ENCODE results near the gene GTPBP8.

Gene GTPBP8

GRCh38 chr3:112979244-112979832 lies 11.4 kb upstream of the GTPBP8 start:
- no peak overlapping the region for H2AFZ ChIP-seq (ENCODE audit: low read depth, low read length)
- H3K36me3 ChIP-seq (replicated peaks; ENCODE audit: low read depth, low read length), result peaks cover 9% of the 10 kb centered on the region
- peaks cover 19% of the 10 kb centered on the region for H3K79me2 ChIP-seq (ENCODE audit: low read length)
- H4K20me1 ChIP-seq (ENCODE audit: insufficient read depth, low read length), result no peaks in the 10 kb centered on the region
- no peak overlapping the region for H3K4me3 ChIP-seq (ENCODE audit: low read length)
- peak overlapping the region; percentile 6; the same call in 1 of the 2 replicates for H3K9ac ChIP-seq (ENCODE audit: low read length)
- H3K4me2 ChIP-seq (ENCODE audit: low read length), result peak overlapping the region; percentile 16
- TF ChIP-seq EZH2phosphoT487 (IDR thresholded peaks at IDR 0.05; ENCODE audit: low read depth), result no peak
- TF ChIP-seq, protein P1, sequence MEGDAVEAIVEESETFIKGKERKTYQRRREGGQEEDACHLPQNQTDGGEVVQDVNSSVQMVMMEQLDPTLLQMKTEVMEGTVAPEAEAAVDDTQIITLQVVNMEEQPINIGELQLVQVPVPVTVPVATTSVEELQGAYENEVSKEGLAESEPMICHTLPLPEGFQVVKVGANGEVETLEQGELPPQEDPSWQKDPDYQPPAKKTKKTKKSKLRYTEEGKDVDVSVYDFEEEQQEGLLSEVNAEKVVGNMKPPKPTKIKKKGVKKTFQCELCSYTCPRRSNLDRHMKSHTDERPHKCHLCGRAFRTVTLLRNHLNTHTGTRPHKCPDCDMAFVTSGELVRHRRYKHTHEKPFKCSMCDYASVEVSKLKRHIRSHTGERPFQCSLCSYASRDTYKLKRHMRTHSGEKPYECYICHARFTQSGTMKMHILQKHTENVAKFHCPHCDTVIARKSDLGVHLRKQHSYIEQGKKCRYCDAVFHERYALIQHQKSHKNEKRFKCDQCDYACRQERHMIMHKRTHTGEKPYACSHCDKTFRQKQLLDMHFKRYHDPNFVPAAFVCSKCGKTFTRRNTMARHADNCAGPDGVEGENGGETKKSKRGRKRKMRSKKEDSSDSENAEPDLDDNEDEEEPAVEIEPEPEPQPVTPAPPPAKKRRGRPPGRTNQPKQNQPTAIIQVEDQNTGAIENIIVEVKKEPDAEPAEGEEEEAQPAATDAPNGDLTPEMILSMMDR (IDR thresholded peaks at IDR 0.05; ENCODE audit: low read depth, low read length), result peak; percentile 77
- peak overlapping the region; percentile 25; the same call in 1 of the 2 replicates for H3K27ac ChIP-seq (ENCODE audit: low read length)
- H3K9me3 ChIP-seq (ENCODE audit: insufficient read depth, low read length), result 0 out of 2 replicates have a peak, but pooled peaks cover 4% of the 10 kb centered on the region
- peaks cover 93% of the 10 kb centered on the region for H3K4me1 ChIP-seq (ENCODE audit: low read length)
- H3K27me3 ChIP-seq (ENCODE audit: low read depth, low read length), result no peaks in the 10 kb centered on the region

GRCh38 chr3:112980080-112980479 lies 10.7 kb upstream of the GTPBP8 start:
- peaks cover 98% of the 10 kb centered on the region for H3K4me1 ChIP-seq (ENCODE audit: low read length)
- TF ChIP-seq EZH2phosphoT487 (IDR thresholded peaks at IDR 0.05; ENCODE audit: low read depth), result no peak
- TF ChIP-seq, protein P1 (IDR thresholded peaks at IDR 0.05; ENCODE audit: low read depth, low read length), result no peak

GRCh38 chr3:112982710-112983109 lies 8.1 kb upstream of the GTPBP8 start:
- Histone ChIP-seq H4K20me1 (ENCODE audit: insufficient read depth, low read length) (no peaks in the 10 kb centered on the region), H3K27ac (ENCODE audit: low read length) (peak overlapping the region; percentile 95), H3K9ac (ENCODE audit: low read length) (peak overlapping the region; percentile 56), H3K9me3 (ENCODE audit: insufficient read depth, low read length) (0 out of 2 replicates have a peak, but pooled peaks cover 4% of the 10 kb centered on the region), H3K27me3 (ENCODE audit: low read depth, low read length) (no peaks in the 10 kb centered on the region), H3K79me2 (ENCODE audit: low read length) (no peaks in the 10 kb centered on the region), H3K4me1 (ENCODE audit: low read length) (peaks cover 76% of the 10 kb centered on the region), H3K4me3 (ENCODE audit: low read length) (peak overlapping the region; percentile 38), H3K36me3 (replicated peaks; ENCODE audit: low read depth, low read length) (peaks cover 9% of the 10 kb centered on the region), H3K4me2 (ENCODE audit: low read length) (peak overlapping the region; percentile 67), H2AFZ (ENCODE audit: low read depth, low read length) (no peak overlapping the region)
- TF ChIP-seq, protein P1 (IDR thresholded peaks at IDR 0.05; ENCODE audit: low read depth, low read length), result no peak
- no peak for TF ChIP-seq EZH2phosphoT487 (IDR thresholded peaks at IDR 0.05; ENCODE audit: low read depth)

More at GRCh38 chr3:112980080-112980479, 10.7 kb upstream of the GTPBP8 start:
- H3K27me3 ChIP-seq (ENCODE audit: low read depth, low read length), result no peaks in the 10 kb centered on the region
- H2AFZ ChIP-seq (ENCODE audit: low read depth, low read length), result no peak overlapping the region
- H4K20me1 ChIP-seq (ENCODE audit: insufficient read depth, low read length), result no peaks in the 10 kb centered on the region
- peaks cover 9% of the 10 kb centered on the region for H3K36me3 ChIP-seq (replicated peaks; ENCODE audit: low read depth, low read length)
- peaks cover 11% of the 10 kb centered on the region for H3K79me2 ChIP-seq (ENCODE audit: low read length)
- no peak overlapping the region for H3K4me2 ChIP-seq (ENCODE audit: low read length)
- no peak overlapping the region for H3K9ac ChIP-seq (ENCODE audit: low read length)
- H3K4me3 ChIP-seq (ENCODE audit: low read length), result no peak overlapping the region
- 0 out of 2 replicates have a peak, but pooled peaks cover 4% of the 10 kb centered on the region for H3K9me3 ChIP-seq (ENCODE audit: insufficient read depth, low read length)
- no peak overlapping the region for H3K27ac ChIP-seq (ENCODE audit: low read length)

- Histone ChIP-seq H3K9me3 (ENCODE audit: insufficient read depth, low read length) (0 out of 2 replicates have a peak, but pooled peaks cover 4% of the 10 kb centered on the region), H3K9ac (ENCODE audit: low read length) (no peak overlapping the region), H3K27me3 (ENCODE audit: low read depth, low read length) (no peaks in the 10 kb centered on the region), H3K27ac (ENCODE audit: low read length) (no peak overlapping the region), H3K79me2 (ENCODE audit: low read length) (no peaks in the 10 kb centered on the region), H3K4me1 (ENCODE audit: low read length) (peaks cover 75% of the 10 kb centered on the region), H3K4me2 (ENCODE audit: low read length) (no peak overlapping the region), H3K4me3 (ENCODE audit: low read length) (no peak overlapping the region), H4K20me1 (ENCODE audit: insufficient read depth, low read length) (no peaks in the 10 kb centered on the region), H3K36me3 (replicated peaks; ENCODE audit: low read depth, low read length) (peaks cover 9% of the 10 kb centered on the region), H2AFZ (ENCODE audit: low read depth, low read length) (no peak overlapping the region)
- TF ChIP-seq, protein P1 (IDR thresholded peaks at IDR 0.05; ENCODE audit: low read depth, low read length), result no peak
- no peak for TF ChIP-seq EZH2phosphoT487 (IDR thresholded peaks at IDR 0.05; ENCODE audit: low read depth)
Observed at GRCh38 chr3:112984485-112984884, 6.3 kb upstream of the GTPBP8 start.

Measured in OCI-LY3 (cell line).